ENCODE results near the gene LRPPRC. TPM values are rescaled to one million over a fixed set of nuclear protein-coding genes. Genes with fewer than 3 reads are reported as not detected.

Gene LRPPRC
- total and polyA plus RNA-seq, 2 experiments from 2014 or later = 27.4 to 87.3 TPM

DNA sequence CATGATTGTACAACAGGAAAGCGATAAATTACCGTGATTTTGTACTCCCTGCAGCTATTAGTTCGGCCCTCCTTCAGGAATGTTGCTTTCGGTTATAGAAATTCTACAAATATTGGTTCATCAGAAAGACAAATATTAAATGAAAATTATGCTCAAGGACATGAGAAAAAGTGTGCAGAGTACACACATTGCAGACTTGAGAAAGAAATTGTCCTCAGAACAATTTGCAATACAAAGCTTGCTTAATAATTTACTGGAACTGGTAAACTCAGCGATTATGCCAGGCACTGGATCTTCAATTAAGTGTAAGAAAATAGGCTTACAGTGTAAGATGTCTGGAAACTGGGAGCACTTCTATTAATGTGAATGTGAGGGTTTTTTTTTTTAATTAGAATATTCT, 111.1 kb downstream of the LRPPRC start:
- no peak for DNase-seq (ENCODE audit: low spot score)
- peak overlapping the region; percentile 10 for H3K4me2 ChIP-seq
- no peaks in the 10 kb centered on the region for H3K9me2 ChIP-seq (replicated peaks; ENCODE audit: insufficient read depth)
- TF ChIP-seq EZH2phosphoT487 (IDR thresholded peaks at IDR 0.05; ENCODE audit: low read depth, severe bottlenecking, unreplicated experiment) (no peak), EZH2 (IDR thresholded peaks at IDR 0.05; ENCODE audit: borderline replicate concordance) (no peak)
- TF ChIP-seq, protein P1, sequence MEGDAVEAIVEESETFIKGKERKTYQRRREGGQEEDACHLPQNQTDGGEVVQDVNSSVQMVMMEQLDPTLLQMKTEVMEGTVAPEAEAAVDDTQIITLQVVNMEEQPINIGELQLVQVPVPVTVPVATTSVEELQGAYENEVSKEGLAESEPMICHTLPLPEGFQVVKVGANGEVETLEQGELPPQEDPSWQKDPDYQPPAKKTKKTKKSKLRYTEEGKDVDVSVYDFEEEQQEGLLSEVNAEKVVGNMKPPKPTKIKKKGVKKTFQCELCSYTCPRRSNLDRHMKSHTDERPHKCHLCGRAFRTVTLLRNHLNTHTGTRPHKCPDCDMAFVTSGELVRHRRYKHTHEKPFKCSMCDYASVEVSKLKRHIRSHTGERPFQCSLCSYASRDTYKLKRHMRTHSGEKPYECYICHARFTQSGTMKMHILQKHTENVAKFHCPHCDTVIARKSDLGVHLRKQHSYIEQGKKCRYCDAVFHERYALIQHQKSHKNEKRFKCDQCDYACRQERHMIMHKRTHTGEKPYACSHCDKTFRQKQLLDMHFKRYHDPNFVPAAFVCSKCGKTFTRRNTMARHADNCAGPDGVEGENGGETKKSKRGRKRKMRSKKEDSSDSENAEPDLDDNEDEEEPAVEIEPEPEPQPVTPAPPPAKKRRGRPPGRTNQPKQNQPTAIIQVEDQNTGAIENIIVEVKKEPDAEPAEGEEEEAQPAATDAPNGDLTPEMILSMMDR (IDR thresholded peaks at IDR 0.05; ENCODE audit: poor library complexity) = no peak
- H3K4me3 ChIP-seq = no peak overlapping the region
- 76% methylated on average over 5 of the region's 5 CpGs for WGBS (ENCODE audit: low lambda C conversion rate, missing lambda C conversion rate)
- peaks cover 10% of the 10 kb centered on the region for H3K4me1 ChIP-seq (ENCODE audit: insufficient read depth)
- H3K79me2 ChIP-seq = no peaks in the 10 kb centered on the region
- no peaks in the 10 kb centered on the region for H3K9me3 ChIP-seq (ENCODE audit: low read depth)
- H3K36me3 ChIP-seq (replicated peaks; ENCODE audit: insufficient read depth, low read depth) = no peaks in the 10 kb centered on the region
- no peak overlapping the region for H2AFZ ChIP-seq
- no peak overlapping the region for H3K27ac ChIP-seq
- no peaks in the 10 kb centered on the region for H4K20me1 ChIP-seq (ENCODE audit: insufficient read depth, poor library complexity, severe bottlenecking)
- H3K27me3 ChIP-seq = no peaks in the 10 kb centered on the region

GRCh38 chr2:43882312-43882711, 113.5 kb downstream of the LRPPRC start:
- WGBS (ENCODE audit: low lambda C conversion rate, missing lambda C conversion rate) = 73% methylated on average over 4 of the region's 4 CpGs

GRCh38 chr2:43880952-43881351, 114.8 kb downstream of the LRPPRC start:
- no peaks in the 10 kb centered on the region for H3K79me2 ChIP-seq
- TF ChIP-seq EZH2phosphoT487 (IDR thresholded peaks at IDR 0.05; ENCODE audit: low read depth, severe bottlenecking, unreplicated experiment) = no peak
- TF ChIP-seq, protein P1 (IDR thresholded peaks at IDR 0.05; ENCODE audit: poor library complexity) = no peak
- no peak for TF ChIP-seq EZH2 (IDR thresholded peaks at IDR 0.05; ENCODE audit: borderline replicate concordance)

More at GRCh38 chr2:43882312-43882711, 113.5 kb downstream of the LRPPRC start:
- DNase-seq (ENCODE audit: low spot score) = no peak
- Histone ChIP-seq H3K9me3 (ENCODE audit: low read depth) (no peaks in the 10 kb centered on the region), H3K4me2 (no peak overlapping the region), H3K79me2 (no peaks in the 10 kb centered on the region), H3K27me3 (no peaks in the 10 kb centered on the region), H3K4me3 (no peak overlapping the region), H3K4me1 (ENCODE audit: insufficient read depth) (peaks cover 10% of the 10 kb centered on the region), H4K20me1 (ENCODE audit: insufficient read depth, poor library complexity, severe bottlenecking) (no peaks in the 10 kb centered on the region), H3K36me3 (replicated peaks; ENCODE audit: insufficient read depth, low read depth) (no peaks in the 10 kb centered on the region), H3K9me2 (replicated peaks; ENCODE audit: insufficient read depth) (no peaks in the 10 kb centered on the region), H2AFZ (no peak overlapping the region), H3K27ac (no peak overlapping the region)
- TF ChIP-seq EZH2 (IDR thresholded peaks at IDR 0.05; ENCODE audit: borderline replicate concordance) (no peak), EZH2phosphoT487 (IDR thresholded peaks at IDR 0.05; ENCODE audit: low read depth, severe bottlenecking, unreplicated experiment) (no peak)
- TF ChIP-seq, protein P1 (IDR thresholded peaks at IDR 0.05; ENCODE audit: poor library complexity) = no peak

DNA sequence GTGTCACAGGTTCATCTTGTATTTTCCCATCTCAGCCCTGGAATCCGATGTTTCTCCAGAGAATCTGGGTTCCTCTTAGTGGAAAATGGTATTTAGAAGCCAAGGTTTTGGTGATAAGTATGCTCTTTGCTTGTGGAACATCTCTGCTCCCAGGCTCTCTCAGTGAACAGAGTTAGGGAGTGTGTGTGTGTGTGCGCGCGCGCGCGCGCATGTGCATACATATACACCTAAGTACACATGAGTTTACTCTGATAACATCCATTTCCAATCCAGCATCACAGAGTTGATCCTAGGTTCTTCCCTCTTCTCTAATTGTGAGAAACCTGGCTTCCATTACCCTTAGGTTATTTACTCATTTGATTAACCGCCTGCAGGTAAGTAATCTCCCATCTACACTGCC, 115.3 kb downstream of the LRPPRC start:
- Histone ChIP-seq H3K27ac (no peak overlapping the region), H3K4me1 (ENCODE audit: insufficient read depth) (peaks cover 10% of the 10 kb centered on the region), H3K9me2 (replicated peaks; ENCODE audit: insufficient read depth) (no peaks in the 10 kb centered on the region), H3K36me3 (replicated peaks; ENCODE audit: insufficient read depth, low read depth) (no peaks in the 10 kb centered on the region), H3K4me2 (no peak overlapping the region), H4K20me1 (ENCODE audit: insufficient read depth, poor library complexity, severe bottlenecking) (no peaks in the 10 kb centered on the region), H3K79me2 (no peaks in the 10 kb centered on the region), H3K4me3 (no peak overlapping the region), H2AFZ (no peak overlapping the region), H3K27me3 (no peaks in the 10 kb centered on the region), H3K9me3 (ENCODE audit: low read depth) (no peaks in the 10 kb centered on the region)
- WGBS (ENCODE audit: low lambda C conversion rate, missing lambda C conversion rate) = 86% methylated on average over 9 of the region's 9 CpGs
- no peak for TF ChIP-seq EZH2phosphoT487 (IDR thresholded peaks at IDR 0.05; ENCODE audit: low read depth, severe bottlenecking, unreplicated experiment)
- TF ChIP-seq, protein P1 (IDR thresholded peaks at IDR 0.05; ENCODE audit: poor library complexity) = no peak
- DNase-seq (ENCODE audit: low spot score) = no peak

More at GRCh38 chr2:43880952-43881351, 114.8 kb downstream of the LRPPRC start:
- no peak for DNase-seq (ENCODE audit: low spot score)
- peaks cover 10% of the 10 kb centered on the region for H3K4me1 ChIP-seq (ENCODE audit: insufficient read depth)
- H3K27ac ChIP-seq = no peak overlapping the region
- H3K27me3 ChIP-seq = no peaks in the 10 kb centered on the region
- no peaks in the 10 kb centered on the region for H3K9me3 ChIP-seq (ENCODE audit: low read depth)
- H3K4me2 ChIP-seq = no peak overlapping the region
- H3K9me2 ChIP-seq (replicated peaks; ENCODE audit: insufficient read depth) = no peaks in the 10 kb centered on the region
- no peak overlapping the region for H2AFZ ChIP-seq
- H3K36me3 ChIP-seq (replicated peaks; ENCODE audit: insufficient read depth, low read depth) = no peaks in the 10 kb centered on the region
- no peaks in the 10 kb centered on the region for H4K20me1 ChIP-seq (ENCODE audit: insufficient read depth, poor library complexity, severe bottlenecking)
- no peak overlapping the region for H3K4me3 ChIP-seq
- 93% methylated on average over 5 of the region's 5 CpGs for WGBS (ENCODE audit: low lambda C conversion rate, missing lambda C conversion rate)
